ENCODE results near the gene G6PC1. TPM values are rescaled to one million over a fixed set of nuclear protein-coding genes. Genes with fewer than 3 reads are reported as not detected.

Gene G6PC1
- total and polyA plus RNA-seq, 2 of the 13 experiments (the other 11 are each of a cell fraction or from before 2014, with no cell fraction given), result 1.7 to 37.9 TPM

- peak; percentile 15; the same call in 1 of the 2 replicates for TF ChIP-seq ZMYM4 (CRISPR knock-in tag; IDR thresholded peaks at IDR 0.05)
- no peak for TF ChIP-seq FOXP1 (IDR thresholded peaks at IDR 0.05)
- peak; percentile 90 for TF ChIP-seq FOXP1 (CRISPR knock-in tag; IDR thresholded peaks at IDR 0.05)
- no peak for TF ChIP-seq NR2C2 (CRISPR knock-in tag; IDR thresholded peaks at IDR 0.05; ENCODE audit: borderline replicate concordance)
- peak; percentile 97 for TF ChIP-seq MEF2D (CRISPR knock-in tag; IDR thresholded peaks at IDR 0.05)
- no peak for TF ChIP-seq ZNF597 (CRISPR knock-in tag; IDR thresholded peaks at IDR 0.05)
- no peak for TF ChIP-seq MBD4 (IDR thresholded peaks at IDR 0.05; ENCODE audit: borderline replicate concordance, low read length)
- no peak for TF ChIP-seq ZNF768 (CRISPR knock-in tag; IDR thresholded peaks at IDR 0.05)
- TF ChIP-seq ZNF10 (CRISPR knock-in tag; IDR thresholded peaks at IDR 0.05; ENCODE audit: borderline replicate concordance, low read depth), result no peak
- TF ChIP-seq ZNF879 (CRISPR knock-in tag; IDR thresholded peaks at IDR 0.05), result 0 out of 2 replicates have a peak, but pooled peaks have one; percentile 26
- TF ChIP-seq TBX2 (CRISPR knock-in tag; IDR thresholded peaks at IDR 0.05; ENCODE audit: borderline replicate concordance), result peak; percentile 89
- no peak for TF ChIP-seq ZNF780A (CRISPR knock-in tag; IDR thresholded peaks at IDR 0.05)
- peak; percentile 65; the same call in 1 of the 2 replicates for TF ChIP-seq ZNF792 (CRISPR knock-in tag; IDR thresholded peaks at IDR 0.05)
- TF ChIP-seq, protein P1, sequence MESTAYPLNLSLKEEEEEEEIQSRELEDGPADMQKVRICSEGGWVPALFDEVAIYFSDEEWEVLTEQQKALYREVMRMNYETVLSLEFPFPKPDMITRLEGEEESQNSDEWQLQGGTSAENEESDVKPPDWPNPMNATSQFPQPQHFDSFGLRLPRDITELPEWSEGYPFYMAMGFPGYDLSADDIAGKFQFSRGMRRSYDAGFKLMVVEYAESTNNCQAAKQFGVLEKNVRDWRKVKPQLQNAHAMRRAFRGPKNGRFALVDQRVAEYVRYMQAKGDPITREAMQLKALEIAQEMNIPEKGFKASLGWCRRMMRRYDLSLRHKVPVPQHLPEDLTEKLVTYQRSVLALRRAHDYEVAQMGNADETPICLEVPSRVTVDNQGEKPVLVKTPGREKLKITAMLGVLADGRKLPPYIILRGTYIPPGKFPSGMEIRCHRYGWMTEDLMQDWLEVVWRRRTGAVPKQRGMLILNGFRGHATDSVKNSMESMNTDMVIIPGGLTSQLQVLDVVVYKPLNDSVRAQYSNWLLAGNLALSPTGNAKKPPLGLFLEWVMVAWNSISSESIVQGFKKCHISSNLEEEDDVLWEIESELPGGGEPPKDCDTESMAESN (CRISPR knock-in tag; conservative IDR thresholded peaks at IDR 0.05), result 0 out of 2 replicates have a peak, but pooled peaks have one; percentile 28
These were observed 9.0 kb upstream of the G6PC1 start (continued) for GRCh38 chr17:42891539-42892152.

All from HepG2 (cell line).